AG09309 (cell line): Measurements from ENCODE around the gene CLIP1.
A peak's percentile ranks its signal among the peaks of the same experiment; 100 is the strongest.

ENCODE experiments used
- DNase-seq: peaks from one replicate; pipeline ENCODE4 v3.0.0-alpha.2; 2010; ENCODE audit warnings: low read depth
- H3K4me3 ChIP-seq: 2 replicates; pipeline ENCODE4 v1.5.1; 2011; ENCODE audit warnings: mild to moderate bottlenecking, low read depth, low read length, moderate library complexity; ENCODE audit not compliant: control insufficient read depth
- CTCF ChIP-seq: IDR thresholded peaks from 2 replicates; pipeline ENCODE4 v1.5.1; 2011; ENCODE audit warnings: mild to moderate bottlenecking, low read depth, low read length, inconsistent platforms; ENCODE audit not compliant: insufficient read depth, control insufficient read depth; ENCODE audit errors: missing control alignments

CLIP1 gene

GRCh38 chr12:122356192-122356635 is 66.3 kb downstream of the CLIP1 start:
- no peak for DNase-seq
- peak; percentile 75 for TF ChIP-seq CTCF
- H3K4me3 ChIP-seq = no peak overlapping the region

GRCh38 chr12:122355706-122356105 is 66.8 kb downstream of the CLIP1 start:
- no peak for TF ChIP-seq CTCF
- no peak overlapping the region for H3K4me3 ChIP-seq
- no peak for DNase-seq

- no peak for TF ChIP-seq CTCF
- H3K4me3 ChIP-seq = no peak overlapping the region
- no peak for DNase-seq
Measured at GRCh38 chr12:122354958-122355641, 67.4 kb downstream of the CLIP1 start.

GRCh38 chr12:122352394-122352793 is 70.1 kb downstream of the CLIP1 start:
- no peak for DNase-seq
- H3K4me3 ChIP-seq = no peak overlapping the region
- no peak for TF ChIP-seq CTCF

GRCh38 chr12:122350141-122350848 is 72.2 kb downstream of the CLIP1 start:
- no peak overlapping the region for H3K4me3 ChIP-seq
- TF ChIP-seq CTCF = peak; percentile 41
- no peak for DNase-seq

GRCh38 chr12:122349078-122349477 is 73.4 kb downstream of the CLIP1 start:
- H3K4me3 ChIP-seq = no peak overlapping the region
- no peak for TF ChIP-seq CTCF
- DNase-seq = no peak
